T-helper 2 cell treated with Interferon-gamma antibody and Interleukin-4, amounts not matched to agents 5 μg/mL and 100 μg/mL, for 36 hours (primary cell): ENCODE measurements around the gene MED17.

Experiments
- DNase-seq: peaks from one replicate; pipeline ENCODE4 v3.0.0; 2021; ENCODE audit warnings: low spot score
- H3K27ac Mint-ChIP-seq: one replicate; pipeline ENCODE4 v1.8.0; 2021; ENCODE audit warnings: mild to moderate bottlenecking, mixed read lengths
- H3K27me3 Mint-ChIP-seq: one replicate; pipeline ENCODE4 v1.8.0; 2021; ENCODE audit warnings: low read depth, mixed read lengths
- H3K36me3 Mint-ChIP-seq: one replicate; pipeline ENCODE4 v1.8.0; 2021; ENCODE audit warnings: low read depth, mixed read lengths
- H3K4me1 Mint-ChIP-seq: one replicate; pipeline ENCODE4 v1.8.0; 2021; ENCODE audit warnings: low read depth, mixed read lengths
- H3K4me3 Mint-ChIP-seq: one replicate; pipeline ENCODE4 v1.8.0; 2022; ENCODE audit warnings: mild to moderate bottlenecking, moderate library complexity, mixed read lengths
- H3K9me3 Mint-ChIP-seq: one replicate; pipeline ENCODE4 v1.8.0; 2021; ENCODE audit warnings: mixed read lengths

The MED17 gene

GRCh38 chr11:93840981-93841380 is 56.9 kb downstream of the MED17 start:
- DNase-seq, result no peak
- H3K27ac Mint-ChIP-seq, result no peak overlapping the region
- no peaks in the 10 kb centered on the region for H3K36me3 Mint-ChIP-seq
- no peaks in the 10 kb centered on the region for H3K4me1 Mint-ChIP-seq
- H3K27me3 Mint-ChIP-seq, result no peaks in the 10 kb centered on the region
- no peak overlapping the region for H3K4me3 Mint-ChIP-seq
- no peaks in the 10 kb centered on the region for H3K9me3 Mint-ChIP-seq

- DNase-seq, result no peak
- Mint-ChIP-seq H3K27me3 (no peaks in the 10 kb centered on the region), H3K4me3 (no peak overlapping the region), H3K9me3 (no peaks in the 10 kb centered on the region), H3K4me1 (no peaks in the 10 kb centered on the region), H3K27ac (no peak overlapping the region), H3K36me3 (no peaks in the 10 kb centered on the region)
Observed at GRCh38 chr11:93841446-93841845, 57.4 kb downstream of the MED17 start.

- H3K36me3 Mint-ChIP-seq, result no peaks in the 10 kb centered on the region
Observed at GRCh38 chr11:93842034-93842433, 58.0 kb downstream of the MED17 start.

GRCh38 chr11:93842461-93842860 is 58.4 kb downstream of the MED17 start:
- Mint-ChIP-seq H3K4me1 (no peaks in the 10 kb centered on the region), H3K4me3 (no peak overlapping the region), H3K9me3 (no peaks in the 10 kb centered on the region), H3K27me3 (no peaks in the 10 kb centered on the region), H3K36me3 (no peaks in the 10 kb centered on the region), H3K27ac (no peak overlapping the region)
- DNase-seq, result no peak

More at GRCh38 chr11:93842034-93842433, 58.0 kb downstream of the MED17 start:
- H3K27ac Mint-ChIP-seq, result no peak overlapping the region
- H3K9me3 Mint-ChIP-seq, result no peaks in the 10 kb centered on the region
- no peaks in the 10 kb centered on the region for H3K4me1 Mint-ChIP-seq
- no peak overlapping the region for H3K4me3 Mint-ChIP-seq
- DNase-seq, result no peak
- H3K27me3 Mint-ChIP-seq, result no peaks in the 10 kb centered on the region

GRCh38 chr11:93843906-93844305 is 59.8 kb downstream of the MED17 start:
- H3K27ac Mint-ChIP-seq, result no peak overlapping the region
- no peaks in the 10 kb centered on the region for H3K27me3 Mint-ChIP-seq
- no peaks in the 10 kb centered on the region for H3K4me1 Mint-ChIP-seq
- H3K9me3 Mint-ChIP-seq, result no peaks in the 10 kb centered on the region
- H3K36me3 Mint-ChIP-seq, result no peaks in the 10 kb centered on the region
- no peak for DNase-seq
- no peak overlapping the region for H3K4me3 Mint-ChIP-seq

- no peak for DNase-seq
Observed at GRCh38 chr11:93844568-93844967, 60.5 kb downstream of the MED17 start.

GRCh38 chr11:93845181-93846092 is 61.4 kb downstream of the MED17 start:
- DNase-seq, result no peak

More at GRCh38 chr11:93844568-93844967, 60.5 kb downstream of the MED17 start:
- Mint-ChIP-seq H3K27ac (no peak overlapping the region), H3K27me3 (peaks cover 4% of the 10 kb centered on the region), H3K4me1 (no peaks in the 10 kb centered on the region), H3K36me3 (no peaks in the 10 kb centered on the region), H3K4me3 (no peak overlapping the region), H3K9me3 (no peaks in the 10 kb centered on the region)

GRCh38 chr11:93846411-93846810 is 62.3 kb downstream of the MED17 start:
- H3K27ac Mint-ChIP-seq, result no peak overlapping the region
- no peaks in the 10 kb centered on the region for H3K9me3 Mint-ChIP-seq
- H3K36me3 Mint-ChIP-seq, result no peaks in the 10 kb centered on the region
- no peak for DNase-seq
- peaks cover 12% of the 10 kb centered on the region for H3K27me3 Mint-ChIP-seq
- no peak overlapping the region for H3K4me3 Mint-ChIP-seq
- H3K4me1 Mint-ChIP-seq, result no peaks in the 10 kb centered on the region

More at GRCh38 chr11:93845181-93846092, 61.4 kb downstream of the MED17 start:
- H3K36me3 Mint-ChIP-seq, result no peaks in the 10 kb centered on the region
- H3K9me3 Mint-ChIP-seq, result no peaks in the 10 kb centered on the region
- no peak overlapping the region for H3K4me3 Mint-ChIP-seq
- no peak overlapping the region for H3K27ac Mint-ChIP-seq
- H3K4me1 Mint-ChIP-seq, result no peaks in the 10 kb centered on the region
- H3K27me3 Mint-ChIP-seq, result peaks cover 7% of the 10 kb centered on the region

- no peak for DNase-seq
- H3K27ac Mint-ChIP-seq, result no peak overlapping the region
- no peak overlapping the region for H3K4me3 Mint-ChIP-seq
- no peaks in the 10 kb centered on the region for H3K9me3 Mint-ChIP-seq
- no peaks in the 10 kb centered on the region for H3K36me3 Mint-ChIP-seq
- H3K27me3 Mint-ChIP-seq, result peaks cover 26% of the 10 kb centered on the region
- no peaks in the 10 kb centered on the region for H3K4me1 Mint-ChIP-seq
Observed at GRCh38 chr11:93849201-93849600, 65.1 kb downstream of the MED17 start.

GRCh38 chr11:93849751-93850593 is 65.9 kb downstream of the MED17 start:
- Mint-ChIP-seq H3K4me1 (no peaks in the 10 kb centered on the region), H3K4me3 (no peak overlapping the region), H3K9me3 (no peaks in the 10 kb centered on the region), H3K27me3 (peaks cover 26% of the 10 kb centered on the region), H3K27ac (no peak overlapping the region), H3K36me3 (no peaks in the 10 kb centered on the region)
- DNase-seq, result no peak

- no peaks in the 10 kb centered on the region for H3K4me1 Mint-ChIP-seq
- no peak within 1 kb of the TSS for H3K4me3 Mint-ChIP-seq
- H3K27me3 Mint-ChIP-seq, result peaks cover 30% of the 10 kb centered on the region
- no peaks in the 10 kb centered on the region for H3K36me3 Mint-ChIP-seq
- no peaks in the 10 kb centered on the region for H3K9me3 Mint-ChIP-seq
- no peak for DNase-seq
- H3K27ac Mint-ChIP-seq, result no peak within 1 kb of the TSS
Observed at GRCh38 chr11:93850594-93851018, 66.5 kb downstream of the MED17 start, which contains the start of gene VSTM5. TSS of gene VSTM5 (minus strand) at chr11:93850618. CDS start at chr11:93850502, 116 bp downstream.

- Mint-ChIP-seq H3K9me3 (no peaks in the 10 kb centered on the region), H3K27ac (no peak overlapping the region), H3K27me3 (peaks cover 30% of the 10 kb centered on the region), H3K4me3 (no peak overlapping the region), H3K36me3 (no peaks in the 10 kb centered on the region), H3K4me1 (no peaks in the 10 kb centered on the region)
- no peak for DNase-seq
Observed at GRCh38 chr11:93852242-93852641, 68.2 kb downstream of the MED17 start.

GRCh38 chr11:93857413-93858120 is 73.5 kb downstream of the MED17 start:
- no peaks in the 10 kb centered on the region for H3K9me3 Mint-ChIP-seq
- no peak for DNase-seq
- H3K4me3 Mint-ChIP-seq, result no peak overlapping the region
- H3K36me3 Mint-ChIP-seq, result no peaks in the 10 kb centered on the region
- no peaks in the 10 kb centered on the region for H3K4me1 Mint-ChIP-seq
- peaks cover 16% of the 10 kb centered on the region for H3K27me3 Mint-ChIP-seq
- no peak overlapping the region for H3K27ac Mint-ChIP-seq
